Activated naive CD4-positive, alpha-beta T cell treated with anti-CD3 and anti-CD28 coated beads, Interleukin-2, amount 50 U/mL, for 72 hours (primary cell): ENCODE data around the gene CD79B. TPM values are rescaled to one million over a fixed set of nuclear protein-coding genes. Genes with fewer than 3 reads are reported as not detected.

Experiments
- ATAC-seq, 2 donors: fragments of 150-1000 bp; cut with Tn5 transposase; 2 replicates each; pipeline ENCODE4 v1.10.0; 2021; ENCODE audit warnings: mild to moderate bottlenecking in 2 of 2, moderate library complexity in 2 of 2
- DNase-seq, 2 donors: peaks; one replicate each; pipeline ENCODE4 v3.0.0; 2021 to 2022; ENCODE audit warnings: low spot score in 2 of 2
- H3K27ac Mint-ChIP-seq, 2 donors: one replicate each; pipeline ENCODE4 v1.8.0; 2022; ENCODE audit warnings: mild to moderate bottlenecking in 2 of 2, mixed read lengths in 2 of 2
- H3K36me3 Mint-ChIP-seq, 2 donors: one replicate each; pipeline ENCODE4 v1.8.0; 2022; ENCODE audit warnings: mixed read lengths in 2 of 2
- H3K9me3 Mint-ChIP-seq, 2 donors: one replicate each; pipeline ENCODE4 v1.8.0; 2022; ENCODE audit warnings: mixed read lengths in 2 of 2
- total RNA-seq, 2 donors: library from RNA; stranded (reverse); gene quantifications; one replicate each; pipeline ENCODE4 v1.2.3, GENCODE V29; 2022

Gene CD79B
- total RNA-seq, 2 donors from 2014 or later = 28.7 to 52.6 TPM

- ATAC-seq = no peak
- no peak overlapping the region for H3K27ac Mint-ChIP-seq
- DNase-seq = no peak
- no peaks in the 10 kb centered on the region for H3K9me3 Mint-ChIP-seq
- H3K36me3 Mint-ChIP-seq = no peaks in the 10 kb centered on the region
Observed at GRCh38 chr17:63880706-63881105, 51.4 kb downstream of the CD79B start.

Other genes with a start within 250 kb of the CD79B start
- gene LIMD2, start 232.2 kb downstream of the CD79B start, total RNA-seq = 100 to 1,000 TPM in 1 of 2 donors, 10 to 100 TPM in 1; 76.7 to 166 TPM
- gene STRADA, start 190.5 kb downstream of the CD79B start, total RNA-seq = 100 to 1,000 TPM in 1 of 2 donors, 10 to 100 TPM in 1; 68.3 to 112 TPM
- 10 to 100 TPM; 53.8 to 75.7 TPM for gene CCDC47, start 158.7 kb downstream of the CD79B start, total RNA-seq
- 100 to 1,000 TPM; 126 to 130 TPM for gene DDX42, start 158.2 kb downstream of the CD79B start, total RNA-seq
- 100 to 1,000 TPM; 129 to 137 TPM for gene PSMC5, start 104.9 kb downstream of the CD79B start, total RNA-seq
- gene FTSJ3, start 104.7 kb downstream of the CD79B start, total RNA-seq = 10 to 100 TPM; 47.0 to 55.8 TPM
- 100 to 1,000 TPM in 1 of 2 donors, 10 to 100 TPM in 1; 90.3 to 113 TPM for gene SMARCD2, start 89.6 kb downstream of the CD79B start, total RNA-seq
- gene CSH2, start 58.7 kb downstream of the CD79B start, total RNA-seq = 1 to 10 TPM; 2.2 to 2.4 TPM
- gene GH2, start 50.4 kb downstream of the CD79B start, total RNA-seq = not detected
- gene CSH1, start 35.8 kb downstream of the CD79B start, total RNA-seq = 1 to 10 TPM; 8.3 to 8.9 TPM
- gene CSHL1, start 21.1 kb downstream of the CD79B start, total RNA-seq = under 1 TPM in 1 of 2 donors, not detected in 1; 0.31 TPM
- 1 to 10 TPM in 1 of 2 donors, not detected in 1; 1.0 TPM for gene GH1, start 13.5 kb downstream of the CD79B start, total RNA-seq
- under 1 TPM in 1 of 2 donors, not detected in 1; 0.10 TPM for gene SCN4A, start 40.6 kb upstream of the CD79B start, total RNA-seq
- gene PRR29, start 66.0 kb upstream of the CD79B start, total RNA-seq = 1 to 10 TPM in 1 of 2 donors, under 1 TPM in 1; 0.86 to 1.8 TPM
- 10 to 100 TPM; 21.9 to 45.2 TPM for gene ICAM2, start 88.3 kb upstream of the CD79B start, total RNA-seq
- 10 to 100 TPM; 23.7 to 24.1 TPM for gene ERN1, start 197.8 kb upstream of the CD79B start, total RNA-seq